DND-41 (cell line): ENCODE measurements around the gene HIP1.

Source experiments
- EZH2 ChIP-seq: IDR thresholded peaks from 3 replicates; pipeline ENCODE4 v1.6.1; 2012; ENCODE audit warnings: borderline replicate concordance, low read depth, mild to moderate bottlenecking, moderate library complexity, low read length, inconsistent platforms; ENCODE audit not compliant: severe bottlenecking
- TF ChIP-seq, protein P1 (sequence below): IDR thresholded peaks from 2 replicates; pipeline ENCODE4 v1.5.1; 2012; ENCODE audit warnings: borderline replicate concordance, low read length, moderate library complexity, mild to moderate bottlenecking; ENCODE audit not compliant: poor library complexity, severe bottlenecking; ENCODE audit errors: extremely low read depth

DNA sequence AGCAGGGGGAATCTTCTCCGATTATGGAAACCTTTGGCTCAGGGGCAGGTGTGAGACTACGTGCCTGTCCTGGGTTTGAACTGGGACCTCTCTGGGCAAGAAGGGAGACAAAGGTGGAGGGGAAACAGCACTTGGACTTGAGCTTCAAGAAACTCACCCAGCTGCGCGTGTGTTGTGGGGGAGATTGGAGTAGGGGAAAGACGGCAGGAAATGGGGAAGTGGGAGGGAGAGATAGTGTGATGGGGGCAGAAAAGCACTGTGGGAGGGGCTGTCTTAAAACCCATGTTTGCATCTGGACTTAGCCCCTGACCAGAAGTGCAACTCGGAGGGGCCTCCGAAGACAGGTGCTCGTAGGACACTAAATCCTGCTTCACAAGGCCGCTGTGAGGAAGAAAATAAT, 107.0 kb downstream of the HIP1 start:
- TF ChIP-seq, protein P1, sequence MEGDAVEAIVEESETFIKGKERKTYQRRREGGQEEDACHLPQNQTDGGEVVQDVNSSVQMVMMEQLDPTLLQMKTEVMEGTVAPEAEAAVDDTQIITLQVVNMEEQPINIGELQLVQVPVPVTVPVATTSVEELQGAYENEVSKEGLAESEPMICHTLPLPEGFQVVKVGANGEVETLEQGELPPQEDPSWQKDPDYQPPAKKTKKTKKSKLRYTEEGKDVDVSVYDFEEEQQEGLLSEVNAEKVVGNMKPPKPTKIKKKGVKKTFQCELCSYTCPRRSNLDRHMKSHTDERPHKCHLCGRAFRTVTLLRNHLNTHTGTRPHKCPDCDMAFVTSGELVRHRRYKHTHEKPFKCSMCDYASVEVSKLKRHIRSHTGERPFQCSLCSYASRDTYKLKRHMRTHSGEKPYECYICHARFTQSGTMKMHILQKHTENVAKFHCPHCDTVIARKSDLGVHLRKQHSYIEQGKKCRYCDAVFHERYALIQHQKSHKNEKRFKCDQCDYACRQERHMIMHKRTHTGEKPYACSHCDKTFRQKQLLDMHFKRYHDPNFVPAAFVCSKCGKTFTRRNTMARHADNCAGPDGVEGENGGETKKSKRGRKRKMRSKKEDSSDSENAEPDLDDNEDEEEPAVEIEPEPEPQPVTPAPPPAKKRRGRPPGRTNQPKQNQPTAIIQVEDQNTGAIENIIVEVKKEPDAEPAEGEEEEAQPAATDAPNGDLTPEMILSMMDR, result no peak
- TF ChIP-seq EZH2, result no peak
